Activated T-cell treated with anti-CD3 and anti-CD28 coated beads, Interleukin-2, amount 50 U/mL, for 4 hours (primary cell): ENCODE results near the gene DNM3. TPM values are rescaled to one million over a fixed set of nuclear protein-coding genes. Genes with fewer than 3 reads are reported as not detected.
"Not testable (repeated sequence)": the region's sequence is repeated elsewhere in the genome, so short reads cannot be mapped to it uniquely, and the experiment has no call there.

Experiments used
- ATAC-seq, 2 donors: fragments of 200-7000 bp; cut with Tn5 transposase; one replicate each; pipeline ENCODE4 v1.10.0; 2021
- DNase-seq: peaks from one replicate; pipeline ENCODE4 v3.0.0-alpha.2; 2020
- H3K27me3 Mint-ChIP-seq: one replicate; pipeline ENCODE4 v1.8.0; 2021; ENCODE audit warnings: low read depth, mixed read lengths
- H3K36me3 Mint-ChIP-seq: one replicate; pipeline ENCODE4 v1.8.0; 2022; ENCODE audit warnings: mixed read lengths; ENCODE audit not compliant: insufficient read depth
- H3K4me1 Mint-ChIP-seq: one replicate; pipeline ENCODE4 v1.8.0; 2021; ENCODE audit warnings: low read depth, mixed read lengths
- H3K4me3 Mint-ChIP-seq: one replicate; pipeline ENCODE4 v1.8.0; 2021; ENCODE audit warnings: mild to moderate bottlenecking, moderate library complexity, mixed read lengths
- H3K9me3 Mint-ChIP-seq: one replicate; pipeline ENCODE4 v1.8.0; 2021; ENCODE audit warnings: mixed read lengths
- total RNA-seq, 3 donors: library from RNA; stranded (reverse); gene quantifications; one replicate each; pipeline ENCODE4 v1.2.1, GENCODE V29; 2021

The DNM3 gene
- total RNA-seq, 3 donors from 2014 or later: 0.35 to 0.58 (median 0.38) TPM

GRCh38 chr1:172431204-172431603 lies 589.9 kb downstream of the DNM3 start:
- peak; percentile 47 to 61 for ATAC-seq
- no peaks in the 10 kb centered on the region for H3K36me3 Mint-ChIP-seq
- H3K4me1 Mint-ChIP-seq: peaks cover 45% of the 10 kb centered on the region
- H3K4me3 Mint-ChIP-seq: no peak overlapping the region
- DNase-seq: no peak
- H3K9me3 Mint-ChIP-seq: no peaks in the 10 kb centered on the region
- H3K27me3 Mint-ChIP-seq: no peaks in the 10 kb centered on the region

GRCh38 chr1:172431721-172432192 lies 590.5 kb downstream of the DNM3 start:
- H3K4me1 Mint-ChIP-seq: peaks cover 45% of the 10 kb centered on the region
- H3K36me3 Mint-ChIP-seq: no peaks in the 10 kb centered on the region
- H3K27me3 Mint-ChIP-seq: no peaks in the 10 kb centered on the region
- DNase-seq (no peak), ATAC-seq (peak; percentile 7 to 24)
- no peaks in the 10 kb centered on the region for H3K9me3 Mint-ChIP-seq
- H3K4me3 Mint-ChIP-seq: no peak overlapping the region

- not testable (repeated sequence) for ATAC-seq, DNase-seq, H3K4me3 Mint-ChIP-seq, H3K27me3 Mint-ChIP-seq, H3K9me3 Mint-ChIP-seq
- H3K4me1 Mint-ChIP-seq: peaks cover 40% of the 10 kb centered on the region
- H3K36me3 Mint-ChIP-seq: peaks cover 22% of the 10 kb centered on the region
These were observed 595.9 kb downstream of the DNM3 start for GRCh38 chr1:172437183-172437582.

GRCh38 chr1:172442404-172442803 lies 601.1 kb downstream of the DNM3 start:
- Mint-ChIP-seq H3K9me3 (no peaks in the 10 kb centered on the region), H3K27me3 (no peaks in the 10 kb centered on the region), H3K36me3 (peaks cover 27% of the 10 kb centered on the region), H3K4me1 (peaks cover 37% of the 10 kb centered on the region), H3K4me3 (peak overlapping the region; percentile 94)
- ATAC-seq (no peak), DNase-seq (no peak)

GRCh38 chr1:172442843-172443565 lies 601.7 kb downstream of the DNM3 start:
- peaks cover 37% of the 10 kb centered on the region for H3K4me1 Mint-ChIP-seq
- H3K36me3 Mint-ChIP-seq: peaks cover 26% of the 10 kb centered on the region
- no peaks in the 10 kb centered on the region for H3K9me3 Mint-ChIP-seq
- no peak for ATAC-seq
- no peaks in the 10 kb centered on the region for H3K27me3 Mint-ChIP-seq
- peak overlapping the region; percentile 94 for H3K4me3 Mint-ChIP-seq
- DNase-seq: no peak

GRCh38 chr1:172443666-172444453 lies 602.6 kb downstream of the DNM3 start, which contains the start of gene PIGC:
TSS of gene PIGC (minus strand) at chr1:172444069. CDS start at chr1:172442622, 1,447 bp downstream.
- peaks cover 37% of the 10 kb centered on the region for H3K4me1 Mint-ChIP-seq
- ATAC-seq: peak; percentile 99 to 100
- H3K4me3 Mint-ChIP-seq: peak within 1 kb of the TSS; percentile 94
- no peaks in the 10 kb centered on the region for H3K9me3 Mint-ChIP-seq
- DNase-seq: peak; percentile 90
- no peaks in the 10 kb centered on the region for H3K27me3 Mint-ChIP-seq
- peaks cover 23% of the 10 kb centered on the region for H3K36me3 Mint-ChIP-seq

GRCh38 chr1:172446547-172446946 lies 605.2 kb downstream of the DNM3 start:
- no peak overlapping the region for H3K4me3 Mint-ChIP-seq
- H3K27me3 Mint-ChIP-seq: no peaks in the 10 kb centered on the region
- DNase-seq: no peak
- H3K36me3 Mint-ChIP-seq: peaks cover 11% of the 10 kb centered on the region
- H3K4me1 Mint-ChIP-seq: peaks cover 43% of the 10 kb centered on the region
- ATAC-seq: no peak
- no peaks in the 10 kb centered on the region for H3K9me3 Mint-ChIP-seq

GRCh38 chr1:172447641-172448040 lies 606.3 kb downstream of the DNM3 start:
- ATAC-seq (no peak), DNase-seq (no peak)
- Mint-ChIP-seq H3K4me1 (peaks cover 32% of the 10 kb centered on the region), H3K9me3 (no peaks in the 10 kb centered on the region), H3K36me3 (peaks cover under 1% of the 10 kb centered on the region), H3K4me3 (no peak overlapping the region), H3K27me3 (no peaks in the 10 kb centered on the region)

- Mint-ChIP-seq H3K27me3 (no peaks in the 10 kb centered on the region), H3K9me3 (no peaks in the 10 kb centered on the region), H3K36me3 (no peaks in the 10 kb centered on the region), H3K4me3 (no peak overlapping the region), H3K4me1 (peaks cover 24% of the 10 kb centered on the region)
- ATAC-seq (peak in 1 of 2 donors; percentile 24), DNase-seq (no peak)
These were observed 607.8 kb downstream of the DNM3 start for GRCh38 chr1:172448995-172449584.

- Mint-ChIP-seq H3K27me3 (no peaks in the 10 kb centered on the region), H3K9me3 (no peaks in the 10 kb centered on the region), H3K4me3 (no peak overlapping the region), H3K36me3 (no peaks in the 10 kb centered on the region), H3K4me1 (peaks cover 20% of the 10 kb centered on the region)
- DNase-seq (no peak), ATAC-seq (peak; percentile 72 to 74)
These were observed 608.6 kb downstream of the DNM3 start for GRCh38 chr1:172449585-172450523.

GRCh38 chr1:172450524-172450885 lies 609.2 kb downstream of the DNM3 start:
- DNase-seq: no peak
- no peaks in the 10 kb centered on the region for H3K27me3 Mint-ChIP-seq
- H3K4me1 Mint-ChIP-seq: peaks cover 20% of the 10 kb centered on the region
- no peak overlapping the region for H3K4me3 Mint-ChIP-seq
- H3K9me3 Mint-ChIP-seq: no peaks in the 10 kb centered on the region
- ATAC-seq: no peak
- H3K36me3 Mint-ChIP-seq: no peaks in the 10 kb centered on the region

- Mint-ChIP-seq H3K9me3 (no peaks in the 10 kb centered on the region), H3K27me3 (no peaks in the 10 kb centered on the region), H3K4me1 (peaks cover 20% of the 10 kb centered on the region), H3K4me3 (no peak overlapping the region), H3K36me3 (no peaks in the 10 kb centered on the region)
- DNase-seq (no peak), ATAC-seq (peak; percentile 73 to 76)
These were observed 609.7 kb downstream of the DNM3 start for GRCh38 chr1:172451002-172451443.

GRCh38 chr1:172452536-172453152 lies 611.3 kb downstream of the DNM3 start:
- H3K27me3 Mint-ChIP-seq: no peaks in the 10 kb centered on the region
- H3K4me1 Mint-ChIP-seq: peaks cover 20% of the 10 kb centered on the region
- no peaks in the 10 kb centered on the region for H3K36me3 Mint-ChIP-seq
- no peaks in the 10 kb centered on the region for H3K9me3 Mint-ChIP-seq
- DNase-seq (no peak), ATAC-seq (no peak)
- H3K4me3 Mint-ChIP-seq: no peak overlapping the region
